GM18520 (cell line): Measurements from ENCODE around the gene LRG1.

Experiments
- ATAC-seq: cut with Tn5 transposase; IDR thresholded peaks from one replicate; pipeline ENCODE4 v1.9.1; 2021; ENCODE audit not compliant: unreplicated experiment

Gene LRG1

GRCh38 chr19:4539693-4540581, at the start of gene LRG1:
TSS of gene LRG1 (minus strand) at chr19:4540036. CDS start at chr19:4540013, 23 bp downstream.
- no peak for ATAC-seq

GRCh38 chr19:4588291-4588761, 48.5 kb upstream of the LRG1 start:
- ATAC-seq = no peak

- ATAC-seq = no peak
These were observed 47.7 kb upstream of the LRG1 start for GRCh38 chr19:4587527-4587926.

GRCh38 chr19:4586691-4587090, 46.9 kb upstream of the LRG1 start:
- ATAC-seq = no peak

- ATAC-seq = no peak
These were observed 46.4 kb upstream of the LRG1 start for GRCh38 chr19:4586245-4586644.

- no peak for ATAC-seq
These were observed 45.7 kb upstream of the LRG1 start for GRCh38 chr19:4585556-4585955.

GRCh38 chr19:4584670-4585460, 45.0 kb upstream of the LRG1 start:
- ATAC-seq = no peak

- ATAC-seq = no peak
These were observed 44.3 kb upstream of the LRG1 start for GRCh38 chr19:4583961-4584669.

- ATAC-seq = no peak
These were observed 43.4 kb upstream of the LRG1 start for GRCh38 chr19:4582980-4583842.

GRCh38 chr19:4581666-4582553, 42.1 kb upstream of the LRG1 start:
- ATAC-seq = no peak

GRCh38 chr19:4580961-4581665, 41.3 kb upstream of the LRG1 start:
- no peak for ATAC-seq

GRCh38 chr19:4580021-4580901, 40.4 kb upstream of the LRG1 start:
- no peak for ATAC-seq

GRCh38 chr19:4579389-4579788, 39.6 kb upstream of the LRG1 start:
- no peak for ATAC-seq

- no peak for ATAC-seq
These were observed 38.9 kb upstream of the LRG1 start for GRCh38 chr19:4578552-4579248.

- no peak for ATAC-seq
These were observed 37.4 kb upstream of the LRG1 start for GRCh38 chr19:4577020-4577782.
